Measurements from ENCODE around the gene FUOM.
"Not testable (repeated sequence)": the region's sequence is repeated elsewhere in the genome, so short reads cannot be mapped to it uniquely, and the experiment has no call there.

FUOM gene

DNA sequence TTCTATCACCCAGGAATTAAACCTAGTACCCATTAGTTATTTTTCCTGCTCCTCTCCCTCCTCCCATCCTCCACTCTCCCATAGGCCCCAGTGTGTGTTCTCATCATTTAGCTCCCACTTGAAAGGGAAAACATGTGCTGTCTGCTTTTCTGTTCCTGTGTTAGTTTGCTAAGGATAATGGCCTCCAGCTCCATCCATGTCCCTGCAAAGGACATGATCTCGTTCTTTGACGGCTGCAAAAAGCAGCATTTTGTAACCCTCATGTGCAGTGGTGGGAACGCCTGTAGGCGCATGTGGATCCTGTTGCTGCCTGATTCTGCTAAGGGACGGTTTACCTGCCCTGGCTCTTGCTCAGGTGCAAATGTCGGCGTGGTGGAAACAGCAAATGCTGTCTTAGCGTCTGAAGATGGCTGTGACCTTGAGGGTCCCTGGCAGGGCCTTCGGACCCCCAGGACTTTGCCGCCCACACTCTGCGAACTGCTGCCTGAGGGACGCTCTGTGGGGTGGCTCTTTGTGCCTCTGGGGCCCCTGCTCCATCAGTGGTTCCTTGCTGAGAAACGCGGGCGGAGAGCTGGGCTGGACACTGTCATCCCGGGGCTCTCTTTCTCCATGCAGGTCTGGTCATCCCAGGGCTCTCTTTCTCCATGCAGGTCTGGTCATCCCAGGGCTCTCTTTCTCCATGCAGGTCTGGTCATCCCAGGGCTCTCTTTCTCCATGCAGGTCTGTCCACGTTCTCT lies 30.6 kb upstream of the FUOM start:
- DNase-seq = peak; percentile 68 to 71

DNA sequence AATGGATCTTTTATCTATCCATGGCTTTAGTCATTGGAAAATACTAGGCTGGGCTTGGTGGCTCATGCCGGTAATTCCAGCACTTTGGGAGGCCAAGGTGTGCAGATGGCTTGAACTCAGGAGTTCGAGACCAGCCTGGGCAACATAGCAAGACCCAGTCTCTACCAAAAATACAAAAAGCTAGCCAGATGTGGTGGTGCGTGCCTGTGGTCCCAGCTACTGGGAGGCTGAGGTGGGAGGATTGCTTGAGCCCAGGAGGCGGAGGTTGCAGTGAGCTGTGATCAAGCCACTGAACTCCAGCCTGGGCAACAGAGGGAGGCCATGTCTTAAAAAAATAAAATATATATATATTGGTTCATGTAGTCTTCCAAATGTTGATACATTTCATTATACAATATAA lies 29.1 kb upstream of the FUOM start:
- not testable (repeated sequence) for DNase-seq

DNA sequence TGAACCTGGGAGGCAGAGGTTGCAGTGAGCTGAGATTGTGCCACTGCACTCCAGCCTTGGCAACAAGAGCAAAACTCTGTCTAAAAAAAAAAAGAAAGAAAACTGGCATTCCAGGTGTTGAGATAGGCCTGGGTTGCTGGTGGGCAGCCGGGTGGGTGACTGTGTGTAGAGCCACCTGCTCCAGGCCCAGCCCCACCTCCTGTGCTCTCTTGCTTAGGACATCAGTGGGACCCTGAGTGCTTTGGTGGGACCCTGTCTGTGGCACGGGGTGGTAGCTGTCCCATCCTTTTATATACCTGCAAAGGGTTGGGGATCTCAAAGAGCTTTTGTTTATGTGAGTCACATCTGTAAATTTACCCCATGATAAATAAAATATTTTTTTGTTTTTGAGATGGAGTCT lies 27.4 kb upstream of the FUOM start:
- DNase-seq = no peak

DNA sequence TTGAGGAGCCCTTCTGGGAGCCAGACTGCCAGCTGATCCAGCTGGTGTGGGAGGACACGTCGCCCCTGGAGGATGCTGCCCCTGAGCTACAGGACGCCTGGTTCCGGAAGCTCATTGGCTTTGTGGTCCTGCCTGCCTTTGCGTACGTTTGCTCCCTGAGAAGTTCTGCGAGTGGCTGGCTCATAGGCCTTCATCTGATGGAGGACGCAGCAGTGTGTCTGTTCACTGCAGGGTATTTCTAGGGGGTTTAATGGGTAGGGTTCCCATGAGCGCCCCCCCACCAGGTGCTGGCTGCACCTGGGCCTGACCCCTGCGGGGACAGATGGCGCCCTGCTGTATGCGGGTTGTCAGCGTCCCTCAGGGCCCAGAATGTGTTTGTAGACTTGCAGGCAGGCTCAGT lies 26.3 kb upstream of the FUOM start:
- no peak for DNase-seq

DNA sequence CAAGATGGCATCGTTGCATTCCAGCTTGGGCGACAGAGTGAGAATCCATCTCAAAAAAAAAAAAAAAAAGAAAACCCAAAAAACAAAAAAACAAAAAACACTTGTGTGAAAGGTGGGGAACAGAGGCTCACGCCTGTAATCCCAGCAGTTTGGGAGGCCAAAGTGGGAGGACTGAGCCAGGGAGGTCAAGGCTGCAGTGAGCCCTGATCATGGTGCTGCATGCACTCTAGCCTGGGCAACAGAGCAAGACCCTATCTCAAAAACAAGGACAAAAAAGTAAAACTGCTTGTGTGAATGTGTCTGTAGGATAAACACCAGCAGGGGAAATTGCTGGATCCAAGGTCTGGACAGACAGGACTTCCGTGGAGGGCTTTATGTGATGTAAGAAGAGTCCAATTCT lies 25.7 kb upstream of the FUOM start:
- DNase-seq = no peak

DNA sequence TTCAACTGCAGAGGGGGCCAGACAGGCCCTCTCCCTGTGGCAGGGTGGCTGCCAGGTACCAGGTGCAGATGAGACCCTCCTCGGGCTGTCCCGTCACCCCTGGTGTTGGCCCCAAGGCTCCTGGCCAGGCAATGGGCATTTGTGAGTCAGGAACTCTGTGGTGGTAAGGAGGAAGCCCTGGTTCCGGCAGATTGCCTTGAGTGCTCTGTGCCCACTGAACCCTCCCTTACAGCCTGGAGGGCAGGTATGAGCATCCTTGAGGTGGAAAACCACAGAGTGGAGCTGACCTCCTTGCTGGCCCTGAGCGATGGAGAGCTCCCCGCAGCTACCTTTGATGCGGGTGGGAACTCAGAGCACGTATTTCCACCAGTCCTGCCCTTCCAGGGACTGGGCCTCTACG lies 23.2 kb upstream of the FUOM start:
- DNase-seq = no peak

DNA sequence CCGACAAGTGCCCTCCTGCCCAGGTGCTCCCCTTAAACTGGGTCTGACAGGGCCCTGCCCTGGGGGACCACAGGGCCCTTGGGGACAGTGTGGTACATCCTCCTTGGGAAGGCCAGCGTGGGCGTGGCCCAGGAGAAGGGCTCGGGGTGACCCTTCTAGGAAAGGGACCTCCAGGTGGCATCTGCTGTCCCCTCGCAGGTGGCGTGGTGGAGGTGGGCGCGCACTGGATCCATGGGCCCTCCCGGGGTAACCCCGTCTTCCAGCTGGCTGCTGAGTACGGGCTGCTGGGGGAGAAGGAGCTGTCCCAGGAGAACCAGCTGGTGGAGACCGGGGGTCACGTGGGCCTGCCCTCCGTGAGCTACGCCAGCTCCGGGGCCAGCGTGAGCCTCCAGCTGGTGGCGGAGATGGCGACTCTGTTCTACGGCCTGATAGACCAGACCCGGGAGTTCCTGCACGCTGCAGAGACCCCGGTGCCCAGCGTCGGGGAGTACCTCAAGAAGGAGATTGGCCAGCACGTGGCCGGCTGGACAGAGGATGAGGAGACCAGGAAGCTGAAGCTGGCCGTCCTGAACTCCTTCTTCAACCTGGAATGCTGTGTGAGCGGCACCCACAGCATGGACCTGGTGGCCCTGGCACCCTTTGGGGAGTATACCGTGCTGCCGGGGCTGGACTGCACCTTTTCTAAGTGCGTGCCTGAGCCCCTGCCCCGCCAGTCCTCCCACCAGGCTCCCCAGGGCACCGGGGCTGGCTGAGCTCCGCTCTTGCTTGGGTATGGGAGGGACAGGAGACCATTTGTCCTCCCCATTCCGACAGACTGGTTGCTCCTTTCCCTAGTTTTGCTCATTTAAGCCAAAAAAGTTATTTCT lies 22.2 kb upstream of the FUOM start:
- DNase-seq = no peak

DNA sequence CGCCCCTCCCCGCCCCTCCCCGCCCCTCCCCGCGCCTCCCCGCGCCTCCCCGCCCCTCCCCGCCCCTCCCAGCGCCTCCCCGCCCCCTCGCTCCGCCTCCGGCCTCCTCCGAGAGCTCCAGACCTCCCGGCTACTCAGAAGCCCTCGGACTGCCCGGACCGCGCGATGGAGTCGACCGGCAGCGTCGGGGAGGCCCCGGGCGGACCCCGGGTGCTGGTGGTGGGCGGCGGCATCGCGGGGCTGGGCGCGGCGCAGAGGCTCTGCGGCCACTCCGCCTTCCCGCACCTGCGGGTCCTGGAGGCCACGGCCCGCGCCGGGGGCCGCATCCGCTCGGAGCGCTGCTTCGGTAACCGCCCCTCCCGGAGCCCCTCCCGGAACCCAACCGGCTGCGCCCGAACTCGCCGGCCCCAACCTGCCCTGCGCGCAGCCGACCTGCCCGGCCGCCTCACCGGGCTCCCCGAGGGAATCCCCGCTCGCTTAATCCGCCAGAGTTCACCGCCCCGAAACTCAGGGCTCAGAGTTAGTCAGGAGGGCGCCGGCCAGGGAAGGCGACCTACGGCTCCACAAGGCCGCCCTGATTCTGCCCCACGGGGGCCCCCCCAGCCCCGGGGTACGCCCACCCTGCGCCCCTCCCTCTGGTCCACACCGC lies 21.5 kb upstream of the FUOM start, which contains the start of gene PAOX:
Gene PAOX (plus strand): TSS at position 111 of the 649 bp plus-strand sequence. CDS start 55 bp downstream, at position 166.
- DNase-seq = no peak

DNA sequence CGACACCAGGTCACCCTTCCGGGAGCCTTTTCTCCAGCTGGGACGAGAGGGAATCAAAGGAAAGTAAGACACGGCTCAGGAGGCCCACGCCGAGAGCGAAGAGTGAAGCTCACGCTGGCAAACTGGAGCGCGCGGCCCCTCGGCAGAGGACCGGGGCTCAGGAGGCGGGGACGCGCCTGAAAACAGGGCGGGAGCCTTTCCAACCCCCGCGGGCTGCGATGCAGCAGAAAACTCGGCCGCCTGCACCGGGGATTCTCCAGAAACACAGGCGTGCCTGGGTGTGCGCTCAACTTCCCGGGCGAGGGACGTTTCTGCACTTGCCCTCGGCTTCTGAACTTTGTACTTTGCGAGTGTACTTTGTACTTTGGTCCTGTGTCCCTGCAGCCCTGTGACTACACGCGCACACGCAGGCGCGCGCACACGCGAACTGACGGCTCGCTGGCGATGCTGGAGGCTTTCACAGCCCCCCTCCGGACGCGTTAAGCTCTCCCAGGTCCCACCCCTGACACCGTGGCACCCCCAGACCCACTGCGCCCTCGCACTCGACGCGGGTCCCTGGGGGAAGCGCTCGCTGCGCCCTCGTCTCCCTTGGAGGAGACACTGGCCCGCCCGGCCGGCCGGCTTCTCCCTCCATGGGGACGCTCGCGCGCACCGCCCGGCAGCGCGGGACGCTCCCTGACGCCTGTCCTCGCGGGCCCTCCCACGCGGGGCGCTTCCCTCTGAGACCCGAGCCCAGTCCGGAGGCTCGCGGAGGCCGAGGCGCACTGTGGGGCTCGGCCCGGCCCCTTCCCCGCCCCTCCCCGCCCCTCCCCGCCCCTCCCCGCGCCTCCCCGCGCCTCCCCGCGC lies 20.7 kb upstream of the FUOM start:
- DNase-seq = peak; percentile 51 to 75

DNA sequence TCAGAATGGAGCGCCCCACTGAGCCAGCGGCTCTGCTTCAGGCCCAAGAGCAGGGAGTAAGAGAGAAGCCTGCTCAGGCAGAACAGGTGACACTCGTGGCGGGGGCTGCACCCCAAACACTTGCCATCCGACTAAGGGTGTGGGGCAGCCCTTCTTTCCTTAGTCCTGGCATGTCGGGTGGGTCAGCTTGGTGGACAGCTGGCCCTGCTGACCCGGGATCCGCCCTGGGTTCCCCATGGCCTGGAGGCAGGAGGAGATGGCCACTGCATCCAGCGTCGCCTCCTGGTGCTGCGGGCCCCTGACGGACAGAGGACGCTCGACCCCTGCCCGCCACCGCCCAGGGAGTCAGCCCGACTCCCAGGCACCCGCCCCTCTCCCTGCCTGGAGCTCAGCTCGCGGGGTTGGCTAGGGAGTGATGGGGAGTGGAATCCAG lies 20.0 kb upstream of the FUOM start:
- no peak for DNase-seq

DNA sequence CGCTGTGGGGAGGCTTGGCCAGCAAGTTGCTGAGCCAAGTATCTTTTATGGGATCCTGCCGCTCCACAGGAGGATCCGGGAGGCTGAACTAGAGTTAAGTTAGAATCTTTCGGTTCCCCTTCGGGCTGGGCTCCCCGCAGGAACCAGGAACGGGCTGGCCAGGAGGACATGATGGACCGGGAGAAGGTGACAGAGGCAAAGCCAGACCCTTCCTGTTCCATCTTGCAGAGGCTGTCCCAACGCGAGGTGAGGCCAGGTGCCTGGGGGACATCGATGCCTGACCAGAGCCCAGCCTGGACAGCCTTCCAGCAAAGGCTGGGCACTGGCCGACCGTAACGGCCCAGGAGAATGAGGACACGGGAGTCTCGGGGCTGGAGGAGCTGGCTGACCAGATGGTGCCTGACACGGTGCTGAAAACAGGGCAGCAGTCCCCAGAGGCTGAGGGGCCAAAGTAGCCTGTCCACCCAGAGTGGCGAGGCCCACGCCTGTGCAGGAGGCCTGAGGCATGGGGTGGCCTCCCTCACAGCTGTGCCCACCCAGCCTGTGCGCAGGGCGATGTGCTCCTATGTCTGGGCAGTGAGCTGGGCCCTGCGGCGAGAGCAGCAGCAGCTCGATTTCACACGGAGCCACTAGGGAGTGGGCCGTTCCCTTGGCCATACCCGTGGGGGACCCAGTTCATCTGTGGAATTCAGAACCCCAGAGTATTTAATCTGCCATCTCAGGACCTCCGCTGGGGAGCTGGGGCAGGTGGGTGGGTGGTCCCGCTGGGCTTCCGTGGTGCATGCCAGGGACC lies 19.4 kb upstream of the FUOM start:
- no peak for DNase-seq

DNA sequence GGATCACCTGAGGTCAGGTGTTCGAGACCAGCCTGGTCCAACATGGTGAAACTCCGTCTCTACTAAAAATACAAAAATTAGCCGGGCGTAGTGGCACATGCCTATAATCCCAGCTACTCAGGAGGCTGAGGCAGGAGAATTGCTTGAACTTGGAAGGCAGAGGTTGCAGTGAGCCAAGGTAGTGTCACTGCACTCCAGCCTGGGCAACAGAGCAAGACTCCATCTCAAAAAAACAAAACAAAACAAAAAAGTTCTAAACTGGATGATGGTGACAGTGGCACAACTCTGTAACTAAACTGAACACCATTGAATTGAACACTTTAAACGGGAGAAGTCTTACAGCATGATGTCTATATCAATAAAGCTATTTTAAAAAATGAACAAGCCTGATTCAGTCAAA lies 18.4 kb upstream of the FUOM start:
- DNase-seq = not testable (repeated sequence)

DNA sequence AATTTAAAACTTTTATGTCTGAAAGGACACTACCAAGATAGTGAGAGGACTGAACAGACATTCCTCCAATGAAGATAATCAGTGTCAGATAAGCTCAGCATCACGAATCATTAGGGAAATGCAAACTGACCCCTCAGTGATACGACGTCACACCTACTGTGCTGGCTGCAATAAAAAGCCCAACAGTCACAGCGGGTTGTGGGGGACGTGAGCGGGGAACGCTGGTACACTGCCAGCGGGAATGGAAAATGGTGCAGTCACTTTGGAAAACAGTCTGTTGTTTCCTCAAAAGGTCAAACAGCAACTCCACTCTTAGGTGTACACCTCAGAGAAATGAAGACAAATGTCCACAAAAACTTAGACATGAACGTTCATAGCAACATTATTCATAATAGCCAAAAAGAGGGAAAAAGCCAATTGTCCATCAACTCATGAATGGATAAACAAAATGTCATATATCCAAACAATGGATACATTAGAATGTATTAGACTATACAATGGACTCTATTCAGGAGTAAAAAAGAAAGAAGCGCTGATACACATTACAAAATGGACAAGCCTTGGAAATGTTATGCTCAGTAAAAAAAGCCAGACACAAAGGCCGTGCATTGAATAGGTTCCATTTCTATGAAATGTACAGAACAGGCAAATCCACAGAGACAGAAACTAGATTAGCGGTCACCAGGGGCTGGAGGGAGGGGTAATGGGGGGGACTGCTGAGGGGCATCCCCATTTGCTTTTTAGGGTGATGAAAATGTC lies 17.7 kb upstream of the FUOM start:
- no peak for DNase-seq

DNA sequence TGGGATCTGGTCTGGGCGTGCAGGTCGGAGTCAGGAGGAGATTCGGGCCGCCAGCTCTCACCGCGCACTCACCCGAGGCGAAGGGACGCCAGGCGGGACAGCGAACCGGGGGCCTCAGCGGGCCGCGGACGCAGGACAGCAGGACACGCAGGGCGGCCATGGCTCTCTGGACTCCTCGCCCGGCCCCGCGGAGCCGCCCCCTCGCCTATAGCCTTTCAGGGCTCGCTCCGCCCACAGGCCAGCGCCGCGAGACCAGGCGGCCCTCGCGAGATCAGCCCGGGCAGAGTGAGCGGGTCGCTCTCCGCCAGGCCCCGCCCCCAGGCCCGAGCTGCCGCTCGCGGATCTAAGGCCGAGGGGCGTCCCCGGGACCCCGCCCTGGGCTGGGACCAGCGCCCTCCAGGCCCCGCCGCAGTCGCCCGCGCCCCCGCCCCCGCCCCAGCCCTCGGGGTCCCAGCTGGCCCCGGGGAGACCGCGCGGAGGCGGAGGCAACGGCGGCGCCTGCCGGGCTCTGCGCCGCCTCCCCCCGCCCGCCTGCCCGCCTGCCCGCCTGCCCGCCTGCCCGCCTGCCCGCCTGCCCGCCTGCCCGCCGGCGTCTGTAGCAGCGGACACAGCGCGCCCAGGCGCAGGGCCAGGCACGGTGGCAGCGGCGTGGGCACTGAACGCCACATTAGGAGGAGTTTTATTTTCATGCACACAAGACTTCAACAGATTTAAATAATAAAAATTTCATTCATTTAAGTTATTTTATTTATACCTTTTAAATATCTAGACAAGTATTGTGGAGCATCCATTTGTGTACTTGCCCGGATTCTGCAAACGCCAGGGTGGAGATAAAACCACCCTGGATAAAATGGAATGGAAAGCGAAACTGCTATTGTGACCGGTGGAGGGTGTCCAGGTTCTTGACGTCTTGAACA lies 15.6 kb upstream of the FUOM start, which contains the start of gene ECHS1:
Gene ECHS1 (minus strand): TSS at position 181 of the 917 bp plus-strand sequence. CDS start 21 bp downstream, at position 160.
- DNase-seq = peak; percentile 89 to 91

DNA sequence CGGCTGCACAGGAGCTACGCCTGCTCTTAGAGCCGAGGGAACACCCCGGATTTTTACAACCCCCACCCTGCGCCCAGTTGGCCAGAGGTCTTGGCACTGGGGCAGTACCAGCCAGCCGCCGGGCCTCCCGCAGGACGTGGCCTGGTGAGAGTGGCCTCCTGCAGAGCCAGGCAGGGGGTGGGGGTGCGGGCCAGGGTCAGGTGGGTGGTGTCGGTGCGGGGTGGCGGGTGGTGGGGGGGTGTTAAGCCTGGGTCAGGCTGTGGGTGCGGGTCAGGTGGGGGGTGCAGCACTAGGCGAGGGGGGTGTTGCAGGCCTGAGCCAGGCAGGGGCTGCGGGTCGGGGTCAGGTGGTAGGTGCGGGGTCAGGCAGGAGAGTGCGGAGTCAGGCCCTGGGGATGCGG lies 14.7 kb upstream of the FUOM start:
- no peak for DNase-seq

DNA sequence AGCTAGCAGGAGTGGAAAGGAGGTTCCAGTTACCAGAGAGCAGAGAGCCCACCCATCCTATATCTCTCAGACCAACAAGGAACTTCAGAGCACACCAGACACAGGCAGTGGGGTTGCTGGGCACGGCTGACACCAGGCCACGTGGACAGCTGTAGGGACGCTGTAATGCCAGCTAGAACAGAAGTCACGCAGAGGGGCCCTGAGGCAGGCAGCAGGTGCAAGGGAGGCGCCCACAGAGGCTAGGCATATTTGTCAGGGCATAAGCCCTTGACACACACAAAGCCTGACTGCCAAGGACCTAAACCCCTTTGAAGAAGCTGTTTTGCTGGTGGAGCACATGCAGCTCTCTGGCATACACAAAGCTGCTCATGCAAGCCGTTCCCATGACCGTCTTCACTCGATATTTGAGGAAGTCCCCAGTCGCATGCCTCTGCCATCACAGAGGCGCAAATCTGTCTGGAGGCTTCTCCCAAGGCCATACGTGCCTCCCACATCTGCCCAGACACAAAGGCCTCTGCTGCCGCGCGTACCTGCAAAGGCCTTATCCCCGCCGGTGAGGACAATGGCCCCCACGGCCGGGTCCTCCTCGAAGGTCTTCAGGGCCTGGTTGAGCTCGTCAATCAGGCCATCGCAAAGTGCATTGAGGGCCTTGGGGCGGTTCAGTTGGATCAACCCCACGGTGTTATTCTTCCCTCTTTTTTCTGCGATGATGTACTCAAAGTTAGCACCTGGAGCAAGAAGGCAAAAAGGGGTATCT lies 12.4 kb upstream of the FUOM start:
- DNase-seq = no peak

DNA sequence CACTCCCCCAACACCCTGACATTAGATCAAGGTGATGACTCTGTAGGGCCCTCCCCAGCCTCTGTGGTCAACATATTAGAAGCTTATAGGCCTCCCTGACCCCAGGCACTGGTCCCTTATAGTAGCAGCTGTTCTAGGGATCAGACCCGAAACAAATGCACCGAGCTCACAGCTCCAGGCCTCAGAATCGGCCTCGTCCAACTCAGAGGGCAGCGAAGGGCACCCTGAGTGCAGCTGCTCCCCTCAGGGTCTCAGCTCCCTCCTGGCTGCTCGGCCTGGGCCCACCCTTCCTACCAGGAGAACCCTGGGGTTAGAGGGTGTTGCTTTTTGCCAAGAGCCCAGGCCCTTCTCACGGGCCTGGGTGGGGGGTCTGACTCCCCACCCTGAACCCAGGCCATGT lies 10.3 kb upstream of the FUOM start:
- no peak for DNase-seq

DNA sequence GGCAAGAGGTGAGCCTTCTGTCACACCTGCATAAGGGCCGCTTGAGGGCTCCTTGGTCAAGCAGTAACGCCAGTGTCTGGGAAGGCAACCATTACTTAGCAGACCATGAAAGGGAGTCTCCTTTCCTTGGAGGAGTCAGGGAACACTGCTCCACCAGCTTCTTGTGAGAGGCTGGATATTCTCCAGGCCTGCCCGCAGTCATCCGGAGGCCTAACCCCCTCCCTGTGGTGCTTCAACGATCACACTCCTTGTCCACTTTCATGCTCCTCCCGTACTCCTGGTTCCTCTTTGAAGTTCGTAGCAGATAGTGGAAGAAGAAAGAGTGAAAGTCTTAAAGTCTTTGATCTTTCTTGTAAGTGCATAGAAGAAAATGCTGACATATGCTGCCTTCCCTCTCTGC lies 9.6 kb upstream of the FUOM start:
- DNase-seq = not testable (repeated sequence)

DNA sequence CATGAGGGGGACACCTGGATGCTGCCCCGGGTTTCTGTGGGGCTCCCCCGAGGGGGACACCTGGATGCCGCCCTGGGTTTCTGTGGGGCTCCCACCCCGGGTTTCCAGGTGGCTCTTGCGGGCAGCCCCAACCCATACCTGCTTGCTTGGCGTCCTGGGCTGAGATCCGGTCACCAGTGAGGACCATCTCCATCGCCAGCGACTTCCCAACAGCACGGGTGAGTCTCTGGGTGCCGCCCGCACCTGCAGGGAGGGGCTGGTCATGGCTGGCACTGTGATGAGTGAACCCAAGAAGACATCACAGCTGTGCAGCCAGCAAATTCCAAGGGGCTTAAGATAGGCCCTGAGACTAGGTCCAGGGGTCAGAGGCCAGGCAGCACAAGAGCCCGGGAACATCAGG lies 8.9 kb upstream of the FUOM start:
- DNase-seq = no peak

Data from Kasumi-1 (cell line).